Endothelial cell of umbilical vein (primary cell): Measurements from ENCODE around the gene OSBP2. TPM values are rescaled to one million over a fixed set of nuclear protein-coding genes. Genes with fewer than 3 reads are reported as not detected.
"Not testable (repeated sequence)": the region's sequence is repeated elsewhere in the genome, so short reads cannot be mapped to it uniquely, and the experiment has no call there.

ENCODE experiments used
- BruUV-seq: library from RNA; stranded (reverse); fragments of 400-500 nt; replicated peaks from 2 replicates; lab custom pipeline; 2021; lab: Mats Ljungman, UMichigan
- CTCF ChIA-PET: fragments of 300-600, 350-600 bp; sonication (Branson Sonifier 250); formaldehyde crosslinking; loops from one replicate; lab custom pipeline; 2021; ENCODE audit warnings: antibody characterized with exemption, inconsistent platforms; lab: Charles Lee
- POLR2A ChIA-PET: fragments of 300-600, 350-600 bp; sonication (Branson Sonifier 250); formaldehyde crosslinking; loops from one replicate; lab custom pipeline; 2021; ENCODE audit warnings: antibody characterized with exemption, inconsistent platforms; lab: Charles Lee
- DNase-seq: peaks from one replicate; pipeline ENCODE4 v3.0.0-alpha.2; 2011; ENCODE audit warnings: low read depth, low spot score
- FAIRE-seq: peaks from 2 replicates; lab custom pipeline; 2011; peaks lifted over from hg19 to GRCh38; lab: Jason Lieb, UNC
- H2AFZ ChIP-seq: 2 replicates; pipeline ENCODE4 v1.6.0; 2012; ENCODE audit warnings: low read depth, low read length, control low read depth, inconsistent platforms
- H3K27ac ChIP-seq: 2 replicates; pipeline ENCODE4 v1.5.1; 2011; ENCODE audit warnings: low read depth, mild to moderate bottlenecking, control low read depth, low read length, moderate library complexity; ENCODE audit not compliant: insufficient read depth
- H3K27me3 ChIP-seq, 2 experiments: 2 replicates each; pipeline versions ENCODE4 v1.6.0 to v1.6.1; 2011; ENCODE audit warnings: low read length in 2 of 2, mixed read lengths in 1 of 2; ENCODE audit not compliant: control insufficient read depth in 2 of 2, insufficient read depth in 2 of 2
- H3K36me3 ChIP-seq, 2 experiments: 2 replicates in 1 of 2; 3 replicates in 1 of 2; pipeline ENCODE4 v1.5.1; 2011; ENCODE audit warnings: low read length in 2 of 2, mild to moderate bottlenecking in 1 of 2, moderate library complexity in 1 of 2; ENCODE audit not compliant: control insufficient read depth in 2 of 2, insufficient read depth in 2 of 2; ENCODE audit errors: extremely low read depth in 1 of 2
- H3K4me1 ChIP-seq: 3 replicates; pipeline ENCODE4 v1.5.1; 2011; ENCODE audit warnings: mild to moderate bottlenecking, low read length; ENCODE audit not compliant: control insufficient read depth, insufficient read depth; ENCODE audit errors: extremely low read depth
- H3K4me2 ChIP-seq: 2 replicates; pipeline ENCODE4 v1.6.1; 2011; ENCODE audit warnings: low read length, control low read depth, mixed read lengths; ENCODE audit not compliant: insufficient read depth
- H3K4me3 ChIP-seq, 3 experiments: fragments of 200-600 bp in 1 of 3; sonication (generic), shearing (Covaris generic) in 1 of 3; replicated peaks in 1 of 3; 2 replicates each; pipeline ENCODE4 v1.5.1; 2011 to 2016; ENCODE audit warnings: control low read depth in 3 of 3, low read length in 3 of 3, mild to moderate bottlenecking in 2 of 3, inconsistent platforms in 1 of 3, low read depth in 1 of 3, moderate library complexity in 1 of 3; ENCODE audit not compliant: insufficient read depth in 1 of 3
- H3K79me2 ChIP-seq: 2 replicates; pipeline ENCODE4 v1.6.0; 2012; ENCODE audit warnings: low read length, inconsistent platforms; ENCODE audit not compliant: control insufficient read depth, insufficient read depth
- H3K9ac ChIP-seq: replicated peaks from 2 replicates; pipeline ENCODE3; 2011; ENCODE audit warnings: low read length, control low read depth; ENCODE audit not compliant: insufficient read depth; ENCODE audit errors: extremely low read depth
- H3K9me1 ChIP-seq: replicated peaks from 3 replicates; pipeline ENCODE4 v1.6.0; 2011; ENCODE audit warnings: mild to moderate bottlenecking, low read length; ENCODE audit not compliant: control insufficient read depth, insufficient read depth; ENCODE audit errors: extremely low read depth
- H3K9me3 ChIP-seq: replicated peaks from 2 replicates; pipeline ENCODE4 v1.5.1; 2012; ENCODE audit warnings: low read length, inconsistent platforms; ENCODE audit not compliant: control insufficient read depth, insufficient read depth
- H4K20me1 ChIP-seq: replicated peaks from 2 replicates; pipeline ENCODE3; 2011; ENCODE audit warnings: mild to moderate bottlenecking, low read length; ENCODE audit not compliant: control insufficient read depth, insufficient read depth; ENCODE audit errors: extremely low read depth
- CTCF ChIP-seq, 2 donors: IDR thresholded peaks; 1 replicate in 1 of 2; 2 replicates in 1 of 2; pipeline ENCODE4 v1.5.1; 2011; ENCODE audit warnings: low read length in 2 of 2, mild to moderate bottlenecking in 2 of 2, moderate library complexity in 2 of 2, control low read depth in 1 of 2, inconsistent platforms in 1 of 2, low read depth in 1 of 2; ENCODE audit not compliant: insufficient read depth in 1 of 2; ENCODE audit errors: extremely low read depth in 1 of 2
- EZH2 ChIP-seq: IDR thresholded peaks from 2 replicates; pipeline ENCODE4 v1.6.1; 2012; ENCODE audit warnings: borderline replicate concordance, low read depth, mild to moderate bottlenecking, moderate library complexity, low read length, inconsistent platforms; ENCODE audit not compliant: severe bottlenecking
- FOS ChIP-seq: IDR thresholded peaks from 2 replicates; pipeline ENCODE4 v1.6.1; 2011; ENCODE audit warnings: mild to moderate bottlenecking, low read length, moderate library complexity, borderline replicate concordance; ENCODE audit not compliant: insufficient read depth
- GATA2 ChIP-seq: IDR thresholded peaks from 2 replicates; pipeline ENCODE4 v1.7.0; 2011; ENCODE audit warnings: low read depth, mild to moderate bottlenecking, moderate library complexity, mixed read lengths, low read length; ENCODE audit not compliant: insufficient read length, insufficient read depth
- JUN ChIP-seq: IDR thresholded peaks from 2 replicates; pipeline ENCODE4 v1.6.1; 2011; ENCODE audit warnings: borderline replicate concordance, low read depth; ENCODE audit not compliant: insufficient read length, insufficient read depth
- MAX ChIP-seq: IDR thresholded peaks from 2 replicates; pipeline ENCODE4 v1.6.1; 2011; ENCODE audit not compliant: insufficient read depth, insufficient read length
- MYC ChIP-seq: IDR thresholded peaks from one replicate; pipeline ENCODE4 v1.6.1; 2011; ENCODE audit warnings: mild to moderate bottlenecking, low read depth, low read length
- POLR2A ChIP-seq: IDR thresholded peaks from 2 replicates; pipeline ENCODE4 v1.6.1; 2012; ENCODE audit warnings: low read depth, mild to moderate bottlenecking, control low read depth, low read length
- POLR2AphosphoS5 ChIP-seq: IDR thresholded peaks from 2 replicates; pipeline ENCODE4 v1.6.1; 2012; ENCODE audit warnings: low read depth, mild to moderate bottlenecking, control low read depth, low read length, moderate library complexity; ENCODE audit not compliant: insufficient read depth
- dilution Hi-C: fragments of 300-500 bp; cut with MboI; formaldehyde crosslinking; loops from one replicate; pipeline ENCODE4 v1.15.0; 2019; ENCODE audit warnings: low sequenced_read_pairs; ENCODE audit not compliant: extremely low pct_ligation_motif_present
- intact Hi-C: fragments of 100-400 bp; cut with micrococcal nuclease; formaldehyde crosslinking; loops from one replicate; pipeline ENCODE4 v1.10.0; 2022
- polyA plus RNA-seq, 4 experiments: library from polyadenylated mRNA; depleted of rRNA in 3 of 4; stranded (reverse) in 3 of 4; unstranded in 1 of 4; fragments of >200 nt; gene quantifications; 2 replicates each; pipeline versions ENCODE4 v1.2.1 to v1.2.3, GENCODE V29; 2011 to 2012; ENCODE audit warnings: missing spikeins in 1 of 4
- total RNA-seq: library from RNA; stranded (reverse); gene quantifications from 2 replicates; pipeline ENCODE4 v1.2.3, GENCODE V29; 2021

Gene OSBP2
- total and polyA plus RNA-seq, 2 donors (not counting 3 experiments of a cell fraction or from before 2014, with no cell fraction given): 4.1 to 7.5 TPM

- CTCF ChIA-PET: interaction anchor here (1.0 to 2.3 kb wide), 3 partner anchors 13 to 75 kb away, joined by 4 to 19 read pairs (median 8); partner anchors contain the start of gene SLC35E4
- BruUV-seq, dilution Hi-C loops: not testable (repeated sequence)
Measured at GRCh38 chr22:30679895-30680690, 14.6 kb upstream of the OSBP2 start.

GRCh38 chr22:30680991-30681770, 13.5 kb upstream of the OSBP2 start:
- POLR2A ChIA-PET: interaction anchor here (0.6 to 0.7 kb wide), 2 partner anchors 12 to 540 kb away, joined by 3 read pairs; no protein-coding TSS in a partner anchor

More at GRCh38 chr22:30679895-30680690, 14.6 kb upstream of the OSBP2 start:
- H3K4me3 ChIP-seq, H3K4me2 ChIP-seq, H3K27ac ChIP-seq, H4K20me1 ChIP-seq, H3K4me1 ChIP-seq, H3K9me1 ChIP-seq, FAIRE-seq, H3K36me3 ChIP-seq, H3K79me2 ChIP-seq, H3K9me3 ChIP-seq, H3K27me3 ChIP-seq, H2AFZ ChIP-seq, H3K9ac ChIP-seq, intact Hi-C loops, DNase-seq: not testable (repeated sequence)
- POLR2A ChIA-PET: interaction anchor here (0.7 kb wide), 1 partner anchor 539 kb away, joined by 3 read pairs; no protein-coding TSS in a partner anchor

More at GRCh38 chr22:30680991-30681770, 13.5 kb upstream of the OSBP2 start:
- intact Hi-C loops: no loop called here
- Histone ChIP-seq H3K36me3 (no peaks in the 10 kb centered on the region), H3K9me1 (no peaks in the 10 kb centered on the region), H3K9me3 (no peaks in the 10 kb centered on the region), H3K27ac (no peak overlapping the region), H4K20me1 (no peaks in the 10 kb centered on the region), H3K79me2 (no peaks in the 10 kb centered on the region), H3K4me3 (no peak overlapping the region), H3K4me2 (no peak overlapping the region), H3K27me3 (no peaks in the 10 kb centered on the region), H3K4me1 (no peaks in the 10 kb centered on the region), H3K9ac (no peak overlapping the region), H2AFZ (no peak overlapping the region)
- dilution Hi-C loops: no loop called here
- no peak for TF ChIP-seq GATA2
- TF ChIP-seq MYC: no peak
- no peak for TF ChIP-seq EZH2
- no peak for TF ChIP-seq FOS
- no peak for TF ChIP-seq MAX
- TF ChIP-seq JUN: no peak
- no peak for TF ChIP-seq POLR2A
- TF ChIP-seq CTCF (IDR thresholded peaks at IDR 0.05; ENCODE audit: extremely low read depth in 1 of 2, insufficient read depth in 1 of 2, low read depth in 1 of 2, low read length in 2 of 2): no peak
- no peak for TF ChIP-seq POLR2AphosphoS5
- CTCF ChIA-PET: interaction anchor here (1.6 to 2.3 kb wide), 2 partner anchors 46 to 73 kb away, joined by 6 to 8 read pairs; partner anchors contain the start of gene SLC35E4
- FAIRE-seq (no peak), DNase-seq (no peak)
- BruUV-seq: no TSS peak
